NT2/D1 (cell line): ENCODE data around the gene NPAS2.

Experiments
- YY1 ChIP-seq: IDR thresholded peaks from 2 replicates; pipeline ENCODE4 v1.6.1; 2011; ENCODE audit not compliant: insufficient read length, insufficient read depth
- ZNF274 ChIP-seq: IDR thresholded peaks from 2 replicates; pipeline ENCODE4 v1.6.1; 2011; ENCODE audit warnings: mild to moderate bottlenecking, low read depth, low read length

- TF ChIP-seq YY1 (no peak), ZNF274 (no peak)
Measured at GRCh38 chr2:100801402-100801801, 18.5 kb upstream of the NPAS2 start.
